Measurements from ENCODE around the gene OR2M2. TPM values are rescaled to one million over a fixed set of nuclear protein-coding genes. Genes with fewer than 3 reads are reported as not detected.

The OR2M2 gene, protein sequence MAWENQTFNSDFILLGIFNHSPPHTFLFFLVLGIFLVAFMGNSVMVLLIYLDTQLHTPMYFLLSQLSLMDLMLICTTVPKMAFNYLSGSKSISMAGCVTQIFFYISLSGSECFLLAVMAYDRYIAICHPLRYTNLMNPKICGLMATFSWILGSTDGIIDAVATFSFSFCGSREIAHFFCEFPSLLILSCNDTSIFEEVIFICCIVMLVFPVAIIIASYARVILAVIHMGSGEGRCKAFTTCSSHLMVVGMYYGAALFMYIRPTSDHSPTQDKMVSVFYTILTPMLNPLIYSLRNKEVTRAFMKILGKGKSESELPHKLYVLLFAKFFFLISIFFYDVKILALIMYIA
- not detected in 5 replicates for total RNA-seq (2022; extraction: Qiagen RNA extraction)

DNA sequence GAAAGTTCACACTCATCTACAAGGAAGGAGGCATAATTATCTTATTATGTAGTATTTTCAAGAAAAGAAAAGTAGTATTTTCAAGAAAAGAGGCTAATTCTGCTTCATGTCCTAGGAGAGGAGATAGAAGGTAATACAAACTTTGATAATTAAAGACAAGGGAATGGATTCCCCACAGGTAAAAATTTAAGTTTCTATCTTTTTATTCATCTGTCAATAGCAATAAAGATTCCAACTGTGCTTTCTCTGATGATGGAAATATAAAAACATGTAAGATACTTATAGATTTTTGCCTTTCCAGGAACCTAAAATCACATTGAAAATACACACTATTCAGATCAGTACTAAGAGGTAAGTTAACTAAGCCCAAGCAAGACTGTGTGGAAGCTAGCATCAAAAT is at the start of gene OR2M2:
OR2M2 (plus strand) TSS at position 301 of the 400 bp plus-strand sequence. CDS start 5,165 bp downstream, outside the sequence.

DNA sequence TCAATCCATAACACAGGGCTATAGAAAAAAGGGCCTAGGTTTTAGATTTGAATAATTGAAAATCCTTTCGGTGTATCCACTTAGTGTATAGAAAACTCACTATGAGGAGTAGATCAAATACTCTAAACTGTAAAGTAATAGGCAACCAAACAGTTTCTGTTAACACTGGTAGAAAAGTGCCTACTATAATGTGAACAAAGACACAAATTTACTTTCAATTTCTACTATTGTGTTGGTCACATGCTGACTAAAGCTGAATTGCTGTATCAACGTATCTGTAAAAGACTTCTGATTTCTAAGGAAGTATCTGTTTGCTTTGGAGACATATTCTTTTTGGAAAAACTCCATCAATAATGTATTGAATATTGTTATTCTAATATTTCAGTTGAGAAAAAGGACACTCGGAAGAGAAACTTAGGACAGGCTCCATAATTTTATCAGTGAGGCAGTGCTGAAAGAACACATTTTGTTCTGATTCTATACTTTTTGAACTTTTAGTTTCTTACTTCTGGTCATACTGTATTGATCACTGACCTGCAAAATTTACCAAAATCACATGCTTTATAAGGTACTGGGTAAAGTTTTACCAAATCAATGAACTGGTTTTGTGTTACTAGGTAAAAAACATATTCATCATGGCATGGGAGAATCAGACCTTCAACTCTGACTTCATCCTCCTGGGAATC is 30.0 kb upstream of the OR2M2 start, which contains the start of gene OR2M5:
OR2M5 (plus strand) TSS at position 636 of the 686 bp plus-strand sequence; CDS start at position 636, 0 bp downstream.

DNA sequence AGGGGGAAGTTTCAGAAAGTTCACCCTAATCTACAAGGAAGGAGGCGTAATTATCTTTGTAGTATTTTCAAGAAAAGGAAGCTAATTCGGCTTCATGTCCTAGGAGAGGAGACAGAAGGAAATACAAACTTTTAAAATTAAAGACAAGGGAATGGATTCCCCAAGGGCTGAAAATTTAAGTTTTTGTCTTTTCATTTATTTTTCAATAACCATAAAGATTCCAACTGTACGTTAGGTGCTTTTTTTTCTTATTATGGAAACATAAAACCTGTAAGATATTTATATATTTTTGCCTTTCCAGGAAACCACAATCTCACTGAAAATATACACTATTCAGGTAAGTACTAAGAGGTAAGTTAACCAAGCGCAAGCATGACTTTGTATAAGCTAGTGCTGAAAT is 22.3 kb downstream of the OR2M2 start, which contains the start of gene OR2M3:
OR2M3 (plus strand) TSS at position 301 of the 400 bp plus-strand sequence. CDS start 5,803 bp downstream, outside the sequence.

Other genes with a start within 250 kb of the OR2M2 start
- gene OR2AJ1, start 249.9 kb upstream of the OR2M2 start, total RNA-seq (2022; extraction: Qiagen RNA extraction): not detected in 5 replicates
- not detected in 5 replicates for gene OR2L8, start 226.0 kb upstream of the OR2M2 start, total RNA-seq (2022; extraction: Qiagen RNA extraction)
- not detected in 5 replicates for gene OR2AK2, start 209.6 kb upstream of the OR2M2 start, total RNA-seq (2022; extraction: Qiagen RNA extraction)
- gene OR2L5, start 161.2 kb upstream of the OR2M2 start, total RNA-seq (2022; extraction: Qiagen RNA extraction): not detected in 5 replicates
- not detected in 5 replicates for gene OR2L2, start 144.8 kb upstream of the OR2M2 start, total RNA-seq (2022; extraction: Qiagen RNA extraction)
- gene OR2L3, start 128.0 kb upstream of the OR2M2 start, total RNA-seq (2022; extraction: Qiagen RNA extraction): not detected in 5 replicates
- gene OR2L13, start 79.6 kb upstream of the OR2M2 start, total RNA-seq (2022; extraction: Qiagen RNA extraction): not detected in 5 replicates
- not detected in 5 replicates for gene OR2M5, start 29.7 kb upstream of the OR2M2 start, total RNA-seq (2022; extraction: Qiagen RNA extraction)
- gene OR2M3, start 22.4 kb downstream of the OR2M2 start, total RNA-seq (2022; extraction: Qiagen RNA extraction): not detected in 5 replicates
- not detected in 5 replicates for gene OR2M4, start 56.6 kb downstream of the OR2M2 start, total RNA-seq (2022; extraction: Qiagen RNA extraction)
- gene OR2T33, start 103.2 kb downstream of the OR2M2 start, total RNA-seq (2022; extraction: Qiagen RNA extraction): not detected in 5 replicates
- gene OR2T12, start 128.6 kb downstream of the OR2M2 start, total RNA-seq (2022; extraction: Qiagen RNA extraction): not detected in 5 replicates
- not detected in 5 replicates for gene OR2M7, start 149.7 kb downstream of the OR2M2 start, total RNA-seq (2022; extraction: Qiagen RNA extraction)
- not detected in 5 replicates for gene OR14C36, start 174.0 kb downstream of the OR2M2 start, total RNA-seq (2022; extraction: Qiagen RNA extraction)
- not detected in 5 replicates for gene OR2T4, start 186.8 kb downstream of the OR2M2 start, total RNA-seq (2022; extraction: Qiagen RNA extraction)
- not detected in 5 replicates for gene OR2T6, start 200.9 kb downstream of the OR2M2 start, total RNA-seq (2022; extraction: Qiagen RNA extraction)
- not detected in 5 replicates for gene OR2T1, start 228.2 kb downstream of the OR2M2 start, total RNA-seq (2022; extraction: Qiagen RNA extraction)

All from A549 treated with Hydrocortisone at 1 μM for 4 hours (cell line).